GM12801 (cell line): ENCODE measurements around the gene MPEG1.

ENCODE experiments used
- CTCF ChIP-seq: IDR thresholded peaks from one replicate; pipeline ENCODE4 v1.5.1; 2011; ENCODE audit warnings: control low read depth; ENCODE audit not compliant: insufficient read length; ENCODE audit errors: extremely low read depth

The MPEG1 gene

GRCh38 chr11:59225017-59225416 is 12.3 kb upstream of the MPEG1 start:
- no peak for TF ChIP-seq CTCF

- no peak for TF ChIP-seq CTCF
These were observed 11.7 kb upstream of the MPEG1 start for GRCh38 chr11:59224351-59224928.

GRCh38 chr11:59223611-59224010 is 10.9 kb upstream of the MPEG1 start:
- no peak for TF ChIP-seq CTCF

GRCh38 chr11:59223177-59223576 is 10.4 kb upstream of the MPEG1 start:
- no peak for TF ChIP-seq CTCF

- no peak for TF ChIP-seq CTCF
These were observed 9.8 kb upstream of the MPEG1 start for GRCh38 chr11:59222464-59223060.

GRCh38 chr11:59221441-59221840 is 8.7 kb upstream of the MPEG1 start:
- TF ChIP-seq CTCF = no peak

- no peak for TF ChIP-seq CTCF
These were observed 7.1 kb upstream of the MPEG1 start for GRCh38 chr11:59219836-59220235.
